GM21390 (cell line): ENCODE data around the gene ACRBP.
"Not testable (repeated sequence)": the region's sequence is repeated elsewhere in the genome, so short reads cannot be mapped to it uniquely, and the experiment has no call there.

ENCODE experiments used
- ATAC-seq: cut with Tn5 transposase; IDR thresholded peaks from one replicate; pipeline ENCODE4 v1.9.1; 2021; ENCODE audit not compliant: unreplicated experiment

The ACRBP gene

DNA sequence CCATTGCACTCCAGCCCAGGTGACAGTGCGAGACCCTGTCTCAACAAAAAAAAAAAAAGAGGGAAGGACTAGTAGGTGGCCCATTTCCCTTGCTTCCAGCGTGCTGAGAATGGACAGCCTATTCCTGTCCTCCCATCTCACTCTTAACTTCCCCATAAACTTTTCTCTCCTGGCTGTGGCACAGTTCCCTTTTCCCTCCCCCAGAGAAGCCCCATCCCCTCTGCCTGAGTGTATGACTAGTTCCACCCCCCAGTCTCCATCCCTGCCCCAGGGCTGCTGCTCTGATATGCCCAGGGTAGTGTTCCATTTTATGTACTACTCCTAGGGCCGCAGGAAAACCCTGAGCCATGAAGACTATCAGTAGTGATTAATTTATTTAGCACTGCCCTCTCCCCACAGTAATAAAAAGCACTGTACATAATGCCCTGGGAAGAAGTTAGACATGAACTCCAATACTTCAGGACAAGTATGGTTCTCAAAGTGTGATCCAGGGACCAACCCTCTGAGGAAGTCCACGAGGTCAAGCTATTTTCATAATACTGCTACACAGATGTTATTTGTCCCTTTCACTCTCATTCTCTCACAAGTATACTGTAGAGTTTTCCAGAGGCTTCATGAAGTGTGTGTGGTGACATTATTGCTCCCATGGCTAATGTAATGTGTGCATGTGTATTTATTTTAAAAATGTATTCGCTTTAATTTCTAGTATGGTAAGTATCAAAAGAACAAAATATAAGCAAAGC, 28.6 kb downstream of the ACRBP start:
- ATAC-seq = no peak

DNA sequence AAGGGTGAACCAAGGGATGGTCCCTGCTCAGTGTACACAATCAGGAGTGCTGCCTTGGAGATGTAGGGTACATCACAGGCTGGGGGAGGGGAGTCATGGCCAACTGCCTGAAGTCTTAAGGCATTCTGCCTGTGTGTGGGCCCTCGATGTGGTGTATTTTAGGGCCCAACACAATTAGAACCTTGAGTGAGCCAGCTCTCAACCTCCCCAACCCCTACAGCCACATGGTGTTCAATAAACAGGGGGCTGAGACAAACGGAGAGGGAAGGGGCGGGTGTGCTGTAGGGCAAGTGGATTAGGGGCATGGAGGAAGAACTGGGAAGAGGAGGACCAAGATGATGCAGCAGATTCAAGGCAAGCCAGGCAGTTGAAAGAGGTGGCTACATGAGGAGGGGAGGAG, 31.4 kb downstream of the ACRBP start:
- ATAC-seq = no peak

DNA sequence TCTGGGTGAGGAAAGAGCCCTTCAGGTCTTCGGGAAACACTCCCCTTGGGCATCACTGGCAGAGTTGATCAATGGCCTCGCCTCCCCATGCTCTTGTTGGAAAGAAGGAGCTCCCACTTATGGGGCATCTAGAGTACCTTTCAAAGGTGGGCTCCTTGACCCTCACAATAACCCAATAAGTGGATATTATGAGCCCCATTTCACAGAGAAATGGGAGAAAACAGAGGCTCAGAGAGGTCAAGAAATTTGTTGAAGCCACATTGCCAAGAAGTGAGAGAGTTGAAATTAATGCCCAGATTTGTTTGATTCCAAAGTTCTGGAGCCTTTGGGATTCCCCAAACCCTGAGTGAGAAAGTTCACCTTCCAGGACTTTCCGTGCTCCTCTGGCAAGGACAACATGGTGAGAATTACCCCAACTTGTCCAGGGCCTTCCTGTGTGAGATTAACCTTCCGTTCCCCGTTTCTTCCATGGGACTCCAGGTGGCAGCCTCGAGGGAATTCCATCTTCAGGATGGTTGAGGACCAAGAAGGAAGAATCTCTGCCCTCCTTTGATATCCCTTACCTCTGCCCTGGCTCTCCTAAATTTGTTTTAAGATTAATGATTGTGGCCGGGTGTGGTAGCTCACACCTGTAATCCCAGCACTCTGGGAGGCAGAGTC, 32.6 kb downstream of the ACRBP start:
- ATAC-seq = no peak

GRCh38 chr12:6613776-6614512, 33.3 kb downstream of the ACRBP start:
- ATAC-seq = no peak

GRCh38 chr12:6613015-6613775, 34.0 kb downstream of the ACRBP start:
- ATAC-seq = no peak

DNA sequence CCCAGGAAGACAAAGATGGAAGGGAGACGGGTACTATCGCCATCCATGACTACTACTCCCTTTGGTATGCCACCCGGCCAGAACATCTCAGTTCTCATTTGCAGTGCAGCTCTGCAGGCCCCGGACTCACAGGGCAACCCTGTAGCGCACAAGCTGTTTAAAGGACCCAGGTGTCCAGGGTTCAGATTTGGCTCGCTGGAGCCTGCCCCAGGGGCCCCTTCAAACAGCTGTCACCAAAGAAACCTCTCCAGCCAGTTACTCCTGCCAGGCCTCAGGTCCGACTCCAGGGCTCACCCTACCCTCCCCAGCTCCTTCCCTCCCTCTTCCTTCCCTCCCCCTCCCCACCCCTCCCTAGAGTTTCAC, 34.6 kb downstream of the ACRBP start:
- ATAC-seq = no peak

GRCh38 chr12:6612247-6612646, 35.0 kb downstream of the ACRBP start:
- ATAC-seq = no peak

DNA sequence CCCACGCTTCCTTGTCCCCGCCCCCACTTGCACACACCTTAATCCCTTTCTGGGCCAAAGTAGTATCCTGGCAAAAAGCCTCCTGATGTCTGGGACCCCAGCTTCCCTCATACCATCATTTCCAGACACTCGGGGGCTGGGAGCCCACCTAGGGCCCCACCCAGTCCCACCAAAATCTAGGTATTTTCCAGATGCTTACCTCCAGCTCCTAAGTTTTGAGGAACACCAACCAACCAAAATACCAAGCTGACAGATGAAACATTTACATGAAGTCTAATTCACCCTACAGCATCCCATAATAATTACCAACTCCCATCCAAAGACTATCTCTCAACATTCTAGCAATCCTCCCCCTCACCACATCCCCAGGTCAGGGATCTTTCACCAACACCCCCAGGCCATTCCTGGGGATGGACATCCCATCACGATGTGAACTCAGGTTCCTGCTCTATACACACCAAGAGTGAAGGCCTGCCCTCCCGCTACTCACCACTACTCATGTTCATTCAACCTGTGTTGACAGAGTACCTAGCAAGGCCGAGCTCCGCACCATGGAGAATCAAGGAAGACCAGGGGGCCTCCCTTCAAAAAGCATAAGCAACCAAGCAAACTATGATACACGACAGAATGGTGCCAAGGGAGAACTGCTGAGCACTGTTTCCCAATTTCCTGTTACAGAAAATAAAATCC, 38.5 kb downstream of the ACRBP start:
- ATAC-seq = no peak

- ATAC-seq = no peak
These were observed 39.3 kb downstream of the ACRBP start for GRCh38 chr12:6607751-6608591.

DNA sequence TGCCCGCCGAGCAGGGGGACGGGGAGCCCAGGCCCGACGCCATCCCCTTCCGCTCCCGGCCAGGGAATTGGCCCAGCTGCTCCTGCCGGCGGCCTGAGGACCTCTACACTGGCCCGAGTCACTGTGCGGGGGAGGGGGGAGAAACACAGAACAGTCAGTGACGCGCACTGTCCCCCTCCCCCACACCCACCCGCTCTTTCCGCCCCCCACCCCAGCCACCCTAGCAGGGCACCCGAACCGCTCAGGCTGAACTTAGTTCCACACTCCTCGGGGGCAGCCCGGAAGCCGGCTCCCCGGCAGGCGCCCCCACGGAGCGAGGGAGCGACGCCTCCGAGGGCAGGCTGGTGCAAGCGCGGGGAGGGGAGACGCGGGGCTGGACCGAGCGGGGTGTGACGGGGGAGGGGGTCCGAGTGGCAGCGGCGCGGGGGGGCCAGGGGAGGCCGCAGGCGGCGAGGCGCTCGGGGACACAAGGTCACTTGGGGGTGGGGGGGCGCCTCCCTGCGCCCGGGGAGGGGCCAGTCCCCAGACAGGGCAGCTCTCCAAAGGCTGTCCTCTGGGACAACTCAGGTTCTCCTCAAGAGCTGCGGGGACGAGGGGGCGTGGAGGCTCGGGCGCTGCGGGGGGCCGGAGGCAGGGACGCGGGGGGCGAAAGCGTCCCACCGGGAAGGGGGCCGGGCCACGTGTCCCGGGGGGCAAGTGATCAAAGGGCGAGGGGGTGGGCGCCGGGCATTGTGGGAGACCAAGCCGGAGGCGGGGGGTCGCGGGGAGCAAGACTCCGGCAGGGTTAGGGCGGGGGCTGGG, 40.7 kb downstream of the ACRBP start:
- ATAC-seq = no peak

- no peak for ATAC-seq
These were observed 41.6 kb downstream of the ACRBP start for GRCh38 chr12:6605421-6606330.

- no peak for ATAC-seq
These were observed 42.8 kb downstream of the ACRBP start for GRCh38 chr12:6604259-6605029.

- no peak for ATAC-seq
These were observed 44.1 kb downstream of the ACRBP start for GRCh38 chr12:6603095-6603567.

DNA sequence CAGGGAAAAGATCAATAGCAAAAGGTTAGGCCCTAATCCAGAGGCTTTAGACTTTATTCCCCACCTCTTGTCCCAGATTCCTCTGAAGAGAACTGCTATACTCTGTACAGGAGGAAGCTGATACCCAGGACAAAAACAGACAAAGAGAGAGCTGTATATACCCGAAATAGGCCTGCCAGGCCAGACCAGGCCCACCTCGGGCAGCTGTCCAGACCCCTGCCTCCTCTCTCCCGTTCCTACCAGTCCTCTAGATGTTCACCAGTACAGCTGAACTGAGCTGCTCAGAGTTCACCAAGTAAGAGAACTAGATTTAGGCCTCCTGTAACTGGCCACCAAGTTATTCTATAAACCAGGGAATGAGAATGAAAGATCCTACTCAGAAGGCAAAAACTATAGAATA, 44.7 kb downstream of the ACRBP start:
- no peak for ATAC-seq

- ATAC-seq = not testable (repeated sequence)
These were observed 51.6 kb downstream of the ACRBP start for GRCh38 chr12:6595673-6596072.

- no peak for ATAC-seq
These were observed 55.1 kb downstream of the ACRBP start for GRCh38 chr12:6592087-6592486.
